GM21367 (cell line): ENCODE results near the gene FAM234B.
A peak's percentile ranks its signal among the peaks of the same experiment; 100 is the strongest.

ENCODE experiments used
- ATAC-seq: cut with Tn5 transposase; IDR thresholded peaks from one replicate; pipeline ENCODE4 v1.9.1; 2021; ENCODE audit not compliant: unreplicated experiment

The FAM234B gene

DNA sequence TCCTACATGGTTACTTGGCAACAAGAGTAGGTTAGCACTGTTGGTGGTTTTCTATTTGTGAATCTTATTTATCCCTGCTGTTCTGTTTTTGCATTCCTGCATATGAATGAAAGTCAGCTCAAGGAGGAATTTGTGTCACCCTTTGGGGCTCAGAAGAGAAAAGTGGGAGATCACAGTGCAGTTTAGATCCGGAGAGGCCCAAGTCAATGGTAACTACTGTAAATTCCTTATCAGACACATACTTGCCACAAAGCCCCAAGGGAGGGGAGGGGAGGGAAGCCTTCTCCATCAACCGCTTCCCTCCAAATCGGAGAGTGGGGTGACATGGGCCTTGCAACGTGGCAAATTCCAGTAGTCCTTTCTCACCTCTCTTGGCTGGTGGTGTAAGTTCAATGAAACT lies 44.3 kb downstream of the FAM234B start:
- no peak for ATAC-seq

DNA sequence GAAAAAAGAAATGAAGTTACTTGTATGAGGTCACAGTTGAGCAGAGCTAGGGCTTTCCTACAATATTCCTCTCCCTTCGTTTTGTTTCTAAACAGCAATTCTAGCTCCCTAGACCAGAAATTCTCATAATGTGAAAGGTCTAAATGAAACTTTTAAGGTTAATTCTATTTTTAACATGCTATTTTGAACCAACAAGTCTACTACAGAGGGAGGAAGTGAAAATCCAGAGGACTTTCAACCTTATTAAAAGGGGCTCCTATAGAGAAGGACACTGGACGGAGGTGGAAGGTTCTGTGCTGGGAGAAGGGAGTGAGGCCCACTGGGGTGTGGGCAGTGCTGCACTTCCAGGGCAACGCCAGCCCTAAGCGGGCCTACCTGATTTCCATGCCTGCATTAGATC lies 45.9 kb downstream of the FAM234B start:
- ATAC-seq: peak; percentile 44

DNA sequence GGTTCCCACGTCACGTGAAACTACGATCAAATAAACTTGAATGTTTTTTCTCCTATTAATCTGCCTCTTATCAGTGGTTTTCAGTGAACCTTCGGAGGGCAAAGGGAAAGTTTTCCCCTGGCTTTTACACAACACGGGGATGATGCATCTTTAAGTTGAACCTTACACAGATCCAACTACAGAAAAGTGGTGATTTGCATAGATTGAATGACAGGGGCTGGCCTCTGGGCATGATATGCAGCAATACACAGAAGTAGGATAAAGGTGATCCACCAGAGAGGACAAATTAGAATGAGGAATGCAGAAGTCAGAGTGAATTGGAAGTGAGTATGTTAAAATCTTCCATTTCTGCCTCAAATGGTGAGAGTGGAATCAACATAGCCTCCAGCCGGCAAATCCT lies 47.7 kb downstream of the FAM234B start:
- ATAC-seq: no peak

DNA sequence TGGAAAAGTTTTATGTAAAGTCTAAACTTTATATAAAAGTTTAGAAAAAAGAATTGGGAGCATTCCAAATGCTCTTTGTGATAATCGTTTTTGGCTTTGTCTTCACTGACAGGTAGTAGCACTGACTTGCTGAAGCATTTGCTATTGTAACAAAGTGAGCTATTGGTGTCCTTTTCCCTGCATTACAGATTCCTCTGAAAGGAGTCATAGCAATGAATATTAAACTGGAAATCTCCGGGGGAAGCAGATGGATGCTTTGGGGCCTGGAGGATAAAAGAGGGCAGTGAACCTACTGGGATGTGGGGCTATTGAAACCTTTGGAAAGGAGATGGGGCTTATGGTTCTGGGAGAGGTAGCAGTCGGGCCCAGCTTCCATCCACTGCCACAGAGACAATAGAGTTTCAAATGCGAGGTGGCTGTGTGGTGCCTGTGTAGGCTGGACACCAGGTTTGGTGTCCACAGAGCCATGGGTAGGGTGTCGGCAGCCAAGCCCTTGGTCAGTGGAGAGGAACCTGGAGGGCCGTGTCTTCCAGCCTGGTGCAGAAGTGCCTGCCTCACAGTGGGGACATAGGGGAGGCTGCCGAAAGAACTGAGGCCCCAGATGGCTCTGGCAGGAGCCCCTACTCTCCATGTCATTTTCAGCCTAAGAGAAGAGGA lies 49.1 kb downstream of the FAM234B start:
- ATAC-seq: no peak

DNA sequence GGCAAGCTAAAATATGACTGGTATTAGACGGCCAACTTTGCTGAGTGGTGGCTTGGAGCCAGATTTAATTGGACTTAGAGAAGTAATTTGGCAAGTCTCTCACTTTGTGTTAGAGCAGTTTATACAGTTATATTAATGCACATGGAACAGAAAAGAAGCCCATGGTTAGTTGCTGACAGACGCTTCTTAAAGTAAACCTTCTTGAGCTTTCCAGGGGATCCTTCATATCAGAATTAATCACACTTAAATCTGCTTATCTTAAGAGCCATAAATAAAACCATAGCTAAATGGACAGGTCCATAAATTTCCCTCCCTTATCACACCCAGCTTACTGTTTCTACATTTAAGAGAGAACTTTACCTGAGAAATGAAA lies 49.7 kb downstream of the FAM234B start:
- no peak for ATAC-seq

DNA sequence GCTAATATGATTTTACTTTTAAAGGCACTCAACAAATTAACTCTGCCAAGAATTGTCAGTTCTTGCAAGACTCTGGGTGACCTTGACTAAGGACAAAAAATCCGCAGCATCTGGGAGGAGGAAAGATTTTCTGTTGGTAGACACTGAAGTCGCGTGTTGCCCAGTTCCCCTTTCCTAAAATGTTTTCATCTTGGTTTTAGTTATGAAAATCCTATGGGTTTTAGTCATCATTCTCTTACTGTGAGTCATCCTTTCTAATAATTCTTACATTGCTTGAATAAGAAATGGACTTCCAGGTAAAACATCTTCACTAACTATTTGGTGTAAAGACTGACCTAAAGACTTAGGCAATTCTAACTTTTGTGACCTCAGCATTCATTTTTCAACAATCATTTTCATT lies 50.2 kb downstream of the FAM234B start:
- peak; percentile 36 for ATAC-seq

DNA sequence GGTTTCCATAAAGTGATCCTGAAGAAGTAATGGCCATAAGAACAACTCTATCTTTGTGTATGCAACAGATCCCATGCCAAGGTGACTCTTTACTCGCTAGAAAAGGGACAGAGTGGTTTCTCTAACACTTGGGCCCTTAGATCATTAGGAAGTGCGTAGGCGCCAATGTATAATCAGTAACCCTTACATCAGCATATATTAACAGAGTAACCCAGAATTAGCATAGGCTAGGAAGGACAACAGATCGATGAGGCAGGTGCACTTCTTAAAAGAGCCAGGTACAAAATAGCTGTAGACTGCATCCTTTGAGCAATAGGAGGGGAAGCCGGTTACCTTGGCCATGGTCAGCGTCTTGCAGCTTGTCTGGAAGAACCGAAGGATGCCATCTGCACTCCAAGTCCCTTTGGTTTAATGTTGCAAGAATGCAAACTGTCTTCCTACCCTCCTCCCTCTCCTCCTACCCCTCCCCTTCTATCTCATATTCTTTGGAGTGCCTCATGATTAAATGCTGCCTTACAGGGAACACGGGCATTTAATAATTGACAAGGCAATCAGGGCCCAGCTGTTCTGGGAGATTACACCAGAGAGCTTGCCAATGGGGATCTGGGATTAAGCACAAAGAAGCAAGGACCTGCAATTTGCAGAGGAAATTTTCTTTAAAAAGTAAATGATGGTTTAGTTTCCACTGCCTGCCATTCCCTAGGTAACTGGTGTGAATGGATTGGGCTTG lies 51.2 kb downstream of the FAM234B start:
- no peak for ATAC-seq

DNA sequence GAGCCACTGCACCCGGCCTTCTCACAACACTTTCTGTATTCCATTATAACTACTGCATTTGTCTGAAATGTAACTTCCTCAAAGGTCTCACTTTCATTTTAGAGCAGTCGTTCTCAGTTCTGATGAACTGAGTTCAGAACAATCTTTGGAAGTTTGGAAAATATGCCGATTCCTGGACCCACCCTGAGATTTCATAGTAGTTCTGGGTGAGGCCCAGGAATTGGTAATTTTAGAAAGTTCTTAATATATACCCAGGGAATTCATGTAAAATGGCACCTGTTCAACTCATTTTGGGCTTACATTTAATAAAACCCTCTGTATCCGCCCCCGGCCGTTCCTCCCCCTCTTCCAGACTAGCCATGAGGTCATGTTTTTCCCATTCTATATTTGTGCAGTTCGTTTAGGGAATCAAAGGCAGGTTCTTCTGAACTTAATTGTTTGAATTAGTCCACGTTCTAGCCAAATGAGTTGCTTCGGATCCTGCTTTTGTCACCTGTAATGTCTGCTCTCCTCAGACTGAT lies 53.4 kb downstream of the FAM234B start:
- no peak for ATAC-seq

DNA sequence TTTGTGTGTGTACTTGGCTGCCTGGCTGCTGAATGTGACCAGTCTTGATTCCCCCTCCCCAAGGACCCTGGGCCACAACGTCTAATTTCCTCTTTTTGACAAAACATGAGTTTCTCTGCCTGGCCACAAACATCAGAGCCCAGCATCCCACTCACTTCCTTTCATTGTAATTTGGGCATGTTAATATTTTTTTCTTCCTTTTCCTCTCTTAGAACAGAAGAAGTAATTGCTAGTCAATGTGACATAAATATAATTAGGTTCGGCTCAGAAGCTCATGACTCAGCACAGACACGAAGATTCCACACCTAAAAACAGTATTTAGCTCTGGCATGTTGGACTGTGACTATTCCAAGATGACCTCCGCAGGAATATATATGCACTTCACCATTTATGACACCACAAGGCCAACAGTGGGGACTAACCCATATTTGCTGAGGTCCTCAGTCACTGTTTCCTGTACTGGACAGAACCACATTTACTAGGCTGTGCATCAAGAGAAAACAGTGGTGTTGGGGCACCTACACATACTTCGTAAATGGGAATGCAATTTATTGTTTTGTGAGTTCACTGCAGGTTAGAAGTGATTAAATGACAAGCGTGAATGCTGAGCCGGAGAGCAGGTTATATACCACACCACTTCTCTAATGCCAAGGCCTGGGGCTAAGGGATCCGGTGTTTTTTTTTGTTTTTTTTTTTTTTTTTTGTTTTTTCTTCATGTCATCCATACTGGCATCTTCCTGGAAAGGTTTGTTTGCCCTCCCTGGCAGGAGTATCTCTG lies 55.1 kb downstream of the FAM234B start:
- ATAC-seq: no peak

DNA sequence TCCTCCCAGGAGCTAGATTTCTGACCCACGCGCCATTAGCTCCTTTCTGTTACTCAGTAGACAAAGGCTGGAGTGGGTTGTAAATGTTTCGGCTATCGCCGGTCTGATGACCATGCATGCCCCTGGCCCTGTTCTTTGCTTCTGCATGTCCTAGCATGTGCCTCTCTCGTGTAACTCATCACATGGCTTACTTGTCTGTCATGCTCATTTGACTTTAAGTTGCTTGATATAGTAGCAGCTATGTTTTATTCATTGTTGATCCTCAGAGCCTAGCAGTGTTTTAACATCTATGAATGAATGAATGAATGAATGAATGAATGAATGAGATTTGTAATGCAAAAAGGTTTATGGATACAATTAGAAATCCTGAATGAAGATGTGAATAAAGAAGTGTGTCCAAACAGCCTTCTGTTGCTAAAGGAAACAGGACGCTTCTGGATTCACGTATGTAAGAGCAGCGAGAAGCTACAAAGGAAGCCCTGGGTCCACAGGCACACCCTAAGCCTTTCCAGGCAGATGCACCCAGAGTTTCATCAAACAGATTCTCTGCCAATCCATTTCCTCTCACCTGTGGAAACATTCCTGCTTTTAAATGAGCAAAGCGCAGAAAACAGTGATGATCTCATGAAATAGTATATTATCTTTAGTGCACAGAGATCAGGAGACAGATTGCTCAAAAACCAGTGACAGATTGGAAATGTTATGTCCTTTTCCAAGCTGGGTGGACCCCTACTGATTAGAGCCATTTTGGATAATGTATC lies 55.8 kb downstream of the FAM234B start:
- ATAC-seq: no peak

DNA sequence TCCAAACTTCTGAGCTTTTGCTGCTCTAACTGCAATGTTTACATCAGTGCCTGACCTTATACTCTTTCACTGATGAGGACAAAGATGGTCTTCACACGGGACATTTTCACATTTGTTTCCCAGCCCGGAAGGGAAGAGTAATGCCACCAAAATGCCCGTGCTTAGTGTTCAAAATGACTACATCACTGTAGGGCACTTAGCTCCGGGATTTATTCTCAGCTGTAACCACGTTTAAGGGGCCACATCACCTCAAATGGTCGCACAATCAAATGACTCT lies 56.4 kb downstream of the FAM234B start:
- no peak for ATAC-seq

DNA sequence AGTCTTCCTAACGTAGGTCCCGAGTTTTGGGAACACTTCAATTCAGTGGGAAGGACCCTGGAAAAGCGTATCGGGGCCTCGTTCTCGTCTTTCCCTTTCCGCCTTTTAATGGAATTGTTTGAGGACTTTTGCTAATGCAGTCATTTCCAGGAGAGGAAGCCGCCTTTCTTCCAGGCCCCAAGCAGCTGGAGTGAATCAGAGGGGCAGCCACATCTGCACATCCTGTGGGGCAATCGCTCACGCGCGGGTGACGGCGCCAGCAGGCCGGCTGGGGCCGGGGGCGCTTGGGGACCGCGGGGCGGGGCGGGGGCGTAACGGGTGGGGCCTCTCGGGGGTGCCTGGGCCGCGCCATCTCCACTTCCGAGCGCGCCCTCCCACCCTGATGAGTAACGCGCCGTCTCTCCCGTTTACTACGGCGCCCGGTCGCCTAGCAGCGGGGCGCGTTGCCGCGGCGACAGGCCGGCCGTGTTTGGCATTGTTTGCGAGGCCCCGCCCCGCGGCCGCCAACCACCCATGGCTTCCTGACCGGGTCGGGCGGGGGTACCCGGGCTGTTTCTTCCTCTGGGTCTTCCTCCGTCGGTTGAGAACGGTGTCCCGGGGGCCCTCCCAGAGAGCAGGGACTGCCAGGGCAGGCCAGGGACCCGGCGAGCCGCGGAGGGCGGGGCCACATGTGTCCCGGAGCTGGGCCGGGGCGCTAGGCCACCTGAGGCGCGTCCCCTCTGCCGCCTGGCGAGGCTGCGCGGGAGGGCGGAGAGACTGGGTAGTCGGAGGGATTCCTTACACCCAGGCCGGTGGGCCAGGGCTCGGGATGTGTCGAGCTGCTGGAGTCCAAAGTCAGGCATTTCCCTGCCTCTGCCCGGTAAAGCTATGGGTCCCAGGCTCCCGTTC lies 56.9 kb downstream of the FAM234B start:
- peak; percentile 80 for ATAC-seq

DNA sequence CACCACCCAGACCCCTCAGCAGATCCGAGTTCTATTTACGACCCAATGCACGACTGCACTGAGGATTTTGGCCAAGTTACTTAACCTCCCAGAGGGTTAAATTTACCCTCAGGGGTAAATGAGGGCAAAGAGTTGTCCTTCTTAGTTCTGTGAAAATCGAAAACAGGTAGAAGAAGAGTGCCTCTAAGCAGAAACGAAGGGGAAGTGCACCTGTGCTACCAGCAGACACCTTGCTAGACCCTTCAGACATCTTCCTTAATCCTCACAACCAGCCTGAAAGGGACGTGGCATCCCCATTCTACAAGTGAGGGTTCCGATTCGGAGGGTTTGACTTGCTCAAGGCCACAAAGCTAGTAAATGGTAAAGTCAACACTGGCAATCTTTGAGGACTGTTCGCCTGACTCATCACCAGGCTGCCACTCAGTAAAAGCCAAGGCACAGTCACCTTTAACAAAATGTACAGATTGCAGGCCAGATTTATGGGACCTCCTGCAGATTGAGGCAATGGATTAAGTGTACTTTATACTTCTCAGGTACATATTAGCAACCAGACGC lies 57.7 kb downstream of the FAM234B start:
- no peak for ATAC-seq

DNA sequence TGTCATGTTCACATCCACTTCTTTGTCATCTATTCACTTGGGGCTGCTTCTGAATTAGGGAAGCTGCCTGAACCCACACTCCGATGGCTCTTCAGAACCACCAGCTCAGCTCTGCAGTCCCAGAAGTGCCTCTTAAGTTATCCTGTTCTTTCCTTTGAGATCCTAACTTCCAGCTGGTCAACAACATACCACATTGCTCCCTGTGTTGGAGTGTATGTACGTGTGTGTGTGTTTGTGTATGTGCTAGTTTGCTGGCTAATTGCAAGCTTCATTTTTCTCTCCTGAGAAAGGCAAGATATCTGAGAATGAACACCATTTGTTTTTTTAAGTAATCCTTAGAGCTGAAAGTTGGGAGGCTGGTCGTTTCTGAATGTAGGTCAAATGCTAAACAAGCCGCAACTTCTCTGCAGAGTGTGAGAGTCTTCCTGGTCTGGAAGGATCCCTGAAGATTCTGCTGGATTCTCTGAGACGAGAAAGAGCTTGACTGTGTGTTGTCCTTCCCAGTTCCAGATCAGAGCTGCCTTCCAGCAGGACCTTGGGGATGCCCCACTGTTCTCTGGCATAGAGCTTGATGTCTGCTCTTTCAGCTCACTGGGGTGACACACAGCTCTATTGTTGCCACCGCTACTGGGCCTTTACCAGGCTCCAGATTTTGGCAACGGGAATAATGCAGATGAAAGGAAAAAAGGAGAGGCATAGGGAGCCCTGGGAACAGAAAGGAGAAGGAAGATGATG lies 58.4 kb downstream of the FAM234B start:
- ATAC-seq: no peak

DNA sequence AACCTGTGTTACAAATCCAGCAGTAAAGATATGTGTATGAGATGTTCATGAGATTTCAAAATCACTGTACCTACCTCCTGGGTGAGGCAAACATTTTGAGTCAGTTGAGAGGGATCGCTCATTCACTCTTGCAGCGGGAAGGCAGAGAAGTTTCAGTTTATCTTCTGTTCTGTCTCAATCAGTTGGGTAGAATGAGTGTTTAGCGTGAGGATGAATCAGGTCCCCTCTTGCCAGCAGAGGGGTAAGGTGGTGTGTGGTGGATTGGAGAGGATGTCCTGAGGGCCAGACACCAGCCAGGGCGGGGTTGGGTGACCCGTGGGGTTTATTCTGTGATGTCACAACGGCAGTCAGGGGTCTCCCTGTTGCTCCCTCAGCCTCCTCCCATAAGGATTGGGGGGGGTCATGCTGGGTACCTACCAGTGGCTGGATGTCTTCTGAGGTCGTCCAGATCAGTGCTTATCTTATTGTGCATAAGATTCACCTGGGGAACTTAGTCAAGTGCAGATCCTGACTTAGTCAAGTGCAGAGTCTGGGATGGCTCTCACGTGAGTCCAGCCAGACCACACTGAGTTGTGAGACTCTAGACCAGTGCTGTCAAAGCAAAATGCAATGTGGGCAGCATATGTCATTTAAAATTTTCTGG lies 59.3 kb downstream of the FAM234B start, which contains the start of gene GSG1:
Gene GSG1 (minus strand): TSS at position 277 of the 643 bp plus-strand sequence. CDS start 155 bp downstream, at position 122.
- no peak for ATAC-seq

DNA sequence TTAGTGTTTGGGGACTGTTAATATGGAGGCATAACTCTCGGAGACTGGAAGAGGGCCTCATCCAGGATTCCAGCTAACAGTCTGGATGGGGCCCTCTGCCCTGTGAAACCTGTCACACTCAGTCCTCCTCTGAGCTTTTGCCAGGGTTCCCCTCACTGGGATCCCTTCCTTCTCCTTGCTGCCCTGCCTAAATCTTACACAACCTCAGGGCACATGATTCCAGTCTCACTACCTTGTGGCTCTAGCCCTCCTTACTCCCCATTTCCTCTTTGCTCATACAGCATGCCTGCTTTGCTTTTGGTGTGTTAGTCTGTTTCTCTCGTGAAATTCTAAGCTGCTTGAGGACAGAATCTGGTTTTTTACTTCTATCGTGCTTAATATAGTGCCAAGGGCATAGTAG lies 60.2 kb downstream of the FAM234B start:
- no peak for ATAC-seq

DNA sequence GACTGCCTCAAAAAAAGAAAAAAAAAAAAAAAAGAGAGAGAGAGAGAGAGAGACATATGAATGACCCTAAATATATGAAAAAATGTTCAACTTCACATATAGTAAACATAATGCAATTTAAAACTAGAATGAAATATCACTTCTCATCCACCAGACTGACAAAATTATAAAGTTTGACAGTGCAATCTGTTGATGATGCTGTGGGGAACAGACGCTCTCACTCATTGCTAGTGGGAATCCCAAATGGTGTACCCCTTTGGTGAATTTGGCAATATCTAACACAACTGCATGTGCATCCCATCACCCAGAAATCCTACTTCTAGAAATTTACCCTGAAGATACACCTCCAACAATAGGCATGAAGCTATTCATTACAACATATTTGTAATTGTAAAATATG lies 61.6 kb downstream of the FAM234B start:
- no peak for ATAC-seq

DNA sequence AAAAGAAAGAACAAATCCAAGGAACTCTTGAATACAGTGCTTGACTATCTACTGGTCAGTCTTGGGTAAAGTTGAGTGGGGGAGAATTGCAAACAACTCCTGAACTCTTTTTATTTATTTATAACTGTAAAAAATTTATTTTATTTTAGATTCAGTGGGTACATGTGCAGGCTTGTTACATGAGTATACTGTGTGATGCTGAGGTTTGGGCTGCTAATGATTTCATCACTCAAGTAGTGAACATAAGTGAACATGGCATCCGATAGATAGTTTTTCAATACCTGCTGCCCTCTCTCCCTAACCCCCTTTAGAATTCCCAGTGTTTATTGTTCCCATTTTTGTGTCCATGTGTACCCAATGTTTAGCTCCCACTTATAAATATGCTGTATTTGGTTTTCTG lies 62.5 kb downstream of the FAM234B start:
- ATAC-seq: no peak

DNA sequence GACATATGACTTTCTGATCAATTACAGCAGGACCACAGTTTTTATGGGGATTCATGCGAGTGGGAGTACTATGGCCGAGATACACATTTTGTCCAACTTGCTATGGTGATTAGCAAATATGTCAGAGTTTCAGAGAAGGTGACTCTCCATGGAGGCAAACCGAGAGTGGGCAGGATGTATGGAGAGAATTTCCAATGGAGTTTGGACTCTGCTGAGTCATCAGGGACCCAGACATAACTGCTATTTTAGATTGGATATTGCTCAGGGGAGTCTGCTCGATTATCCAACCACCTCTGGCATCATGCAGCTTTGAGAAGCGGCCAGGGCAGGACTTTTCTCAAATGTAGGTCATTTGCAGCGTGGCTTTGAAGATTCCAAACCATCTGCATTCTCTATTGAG lies 68.8 kb downstream of the FAM234B start:
- ATAC-seq: no peak
